NCI-H345 treated with DMSO at 0.1 percent for 48 hours (cell line): ENCODE data around the gene SIRT2.

Experiments
- DNase-seq: peaks from one replicate; lab custom pipeline; 2025; ENCODE audit not compliant: unreplicated experiment; lab: John Stamatoyannopoulos, UW

Gene SIRT2

GRCh38 chr19:38845374-38846024, 53.9 kb downstream of the SIRT2 start:
- DNase-seq, result no peak

- DNase-seq, result no peak
Observed at GRCh38 chr19:38844093-38844686, 55.2 kb downstream of the SIRT2 start.

GRCh38 chr19:38843175-38843758, 56.2 kb downstream of the SIRT2 start:
- DNase-seq, result no peak

- no peak for DNase-seq
Observed at GRCh38 chr19:38842439-38843174, 56.8 kb downstream of the SIRT2 start.

GRCh38 chr19:38841787-38842438, 57.5 kb downstream of the SIRT2 start:
- DNase-seq, result no peak

GRCh38 chr19:38841180-38841766, 58.1 kb downstream of the SIRT2 start:
- DNase-seq, result no peak

GRCh38 chr19:38840583-38840968, 58.8 kb downstream of the SIRT2 start:
- DNase-seq, result no peak

GRCh38 chr19:38839816-38840582, 59.4 kb downstream of the SIRT2 start:
- DNase-seq, result no peak

GRCh38 chr19:38838986-38839761, 60.2 kb downstream of the SIRT2 start:
- no peak for DNase-seq

GRCh38 chr19:38838208-38838985, 61.0 kb downstream of the SIRT2 start:
- no peak for DNase-seq

- DNase-seq, result no peak
Observed at GRCh38 chr19:38837656-38838121, 61.7 kb downstream of the SIRT2 start.

- DNase-seq, result no peak
Observed at GRCh38 chr19:38836983-38837626, 62.3 kb downstream of the SIRT2 start.

- no peak for DNase-seq
Observed at GRCh38 chr19:38836159-38836982, 63.0 kb downstream of the SIRT2 start.

GRCh38 chr19:38834590-38834989, 64.8 kb downstream of the SIRT2 start:
- DNase-seq, result no peak

GRCh38 chr19:38834104-38834490, 65.3 kb downstream of the SIRT2 start:
- no peak for DNase-seq

- DNase-seq, result no peak
Observed at GRCh38 chr19:38833092-38833425, 66.4 kb downstream of the SIRT2 start.

- DNase-seq, result peak; percentile 60
Observed at GRCh38 chr19:38831142-38831605, 68.2 kb downstream of the SIRT2 start.
